GM12865 (cell line): ENCODE measurements around the gene FOXI3.

Source experiments
- DNase-seq: peaks from one replicate; pipeline ENCODE4 v3.0.0; 2010; ENCODE audit warnings: low read depth
- H3K4me3 ChIP-seq: 2 replicates; pipeline ENCODE4 v1.5.1; 2011; ENCODE audit warnings: mild to moderate bottlenecking, low read depth, low read length, control low read depth
- CTCF ChIP-seq: IDR thresholded peaks from 2 replicates; pipeline ENCODE4 v1.5.1; 2011; ENCODE audit warnings: low read length, control low read depth, low read depth, inconsistent platforms; ENCODE audit not compliant: insufficient read depth; ENCODE audit errors: missing control alignments

FOXI3 gene

GRCh38 chr2:88481691-88482336 lies 29.3 kb upstream of the FOXI3 start:
- DNase-seq = no peak
- H3K4me3 ChIP-seq = no peak overlapping the region
- TF ChIP-seq CTCF = no peak

GRCh38 chr2:88472811-88473210 lies 20.3 kb upstream of the FOXI3 start:
- no peak for DNase-seq
- TF ChIP-seq CTCF = no peak
- H3K4me3 ChIP-seq = no peak overlapping the region

GRCh38 chr2:88471083-88471942 lies 18.8 kb upstream of the FOXI3 start:
- H3K4me3 ChIP-seq = no peak overlapping the region
- TF ChIP-seq CTCF = no peak
- no peak for DNase-seq

GRCh38 chr2:88469202-88470114 lies 17.0 kb upstream of the FOXI3 start:
- no peak for TF ChIP-seq CTCF
- DNase-seq = no peak
- no peak overlapping the region for H3K4me3 ChIP-seq

GRCh38 chr2:88464153-88464552 lies 11.7 kb upstream of the FOXI3 start:
- H3K4me3 ChIP-seq = no peak overlapping the region
- no peak for DNase-seq
- no peak for TF ChIP-seq CTCF

- TF ChIP-seq CTCF = no peak
- no peak for DNase-seq
Measured at GRCh38 chr2:88458633-88459032, 6.1 kb upstream of the FOXI3 start.

More at GRCh38 chr2:88458633-88459032, 6.1 kb upstream of the FOXI3 start:
- H3K4me3 ChIP-seq = no peak overlapping the region
